GM10847 (cell line): ENCODE measurements around the gene TCEANC2.

Experiments used
- POLR2A ChIP-seq: IDR thresholded peaks from 2 replicates; pipeline ENCODE4 v1.6.1; 2011; ENCODE audit not compliant: insufficient read length; ENCODE audit errors: extremely low read depth

The TCEANC2 gene

DNA sequence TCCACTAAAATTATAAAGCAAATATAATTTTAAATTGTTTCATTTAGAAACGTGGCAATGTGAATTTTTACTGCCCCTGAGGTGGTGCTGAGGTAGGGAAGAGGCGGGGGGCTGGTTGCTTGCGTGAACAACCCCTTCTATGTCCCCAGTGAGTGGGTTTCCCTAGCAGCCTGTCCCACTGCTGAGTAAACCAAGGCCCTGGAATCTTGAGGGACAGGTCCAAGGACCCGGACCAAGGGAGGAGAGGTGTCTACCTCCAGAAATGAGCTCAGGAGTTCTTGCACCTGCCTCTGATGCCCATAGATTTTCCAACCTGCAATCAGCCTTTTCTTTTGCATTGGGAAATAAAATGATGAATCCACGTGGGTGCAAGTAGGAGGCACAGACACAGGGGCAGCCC, 34.8 kb upstream of the TCEANC2 start:
- TF ChIP-seq POLR2A, result no peak

DNA sequence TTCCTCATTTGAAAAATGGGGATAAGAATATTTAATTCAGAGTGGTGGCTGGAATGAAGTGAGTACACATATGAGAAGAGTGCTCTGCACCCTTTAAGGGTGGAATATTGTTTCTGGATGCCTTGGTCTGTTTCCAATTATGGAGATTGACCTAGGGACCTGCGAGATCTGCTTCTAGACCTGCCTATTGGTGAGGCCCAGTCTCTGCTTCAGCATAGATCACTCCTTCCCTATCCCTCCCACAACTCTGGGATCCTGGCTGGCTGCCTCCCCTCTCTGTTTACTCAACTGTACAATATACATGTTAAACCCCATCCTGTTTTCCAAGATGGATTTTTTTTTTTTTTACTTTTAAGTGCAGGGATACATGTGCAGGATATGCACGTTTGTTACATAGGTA, 29.1 kb upstream of the TCEANC2 start:
- no peak for TF ChIP-seq POLR2A

DNA sequence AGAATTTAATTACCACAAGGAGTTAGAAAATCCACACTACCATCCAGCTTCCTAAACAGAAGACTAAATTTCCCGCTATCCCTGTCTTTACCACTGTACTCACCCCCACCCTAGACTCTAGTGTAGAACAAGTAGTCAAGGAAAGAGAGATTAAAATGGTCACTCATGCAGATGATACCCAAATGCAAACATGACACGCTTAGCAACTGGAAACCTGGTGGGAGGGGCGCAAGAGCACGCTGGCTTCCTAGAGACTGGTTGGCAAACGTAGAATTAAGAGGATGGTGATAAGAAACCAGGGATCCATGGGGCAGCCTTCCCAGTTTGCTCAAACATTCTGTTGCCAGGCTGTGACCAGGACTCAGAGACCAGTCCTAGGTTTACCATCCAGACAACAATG, 25.6 kb upstream of the TCEANC2 start:
- TF ChIP-seq POLR2A, result no peak

DNA sequence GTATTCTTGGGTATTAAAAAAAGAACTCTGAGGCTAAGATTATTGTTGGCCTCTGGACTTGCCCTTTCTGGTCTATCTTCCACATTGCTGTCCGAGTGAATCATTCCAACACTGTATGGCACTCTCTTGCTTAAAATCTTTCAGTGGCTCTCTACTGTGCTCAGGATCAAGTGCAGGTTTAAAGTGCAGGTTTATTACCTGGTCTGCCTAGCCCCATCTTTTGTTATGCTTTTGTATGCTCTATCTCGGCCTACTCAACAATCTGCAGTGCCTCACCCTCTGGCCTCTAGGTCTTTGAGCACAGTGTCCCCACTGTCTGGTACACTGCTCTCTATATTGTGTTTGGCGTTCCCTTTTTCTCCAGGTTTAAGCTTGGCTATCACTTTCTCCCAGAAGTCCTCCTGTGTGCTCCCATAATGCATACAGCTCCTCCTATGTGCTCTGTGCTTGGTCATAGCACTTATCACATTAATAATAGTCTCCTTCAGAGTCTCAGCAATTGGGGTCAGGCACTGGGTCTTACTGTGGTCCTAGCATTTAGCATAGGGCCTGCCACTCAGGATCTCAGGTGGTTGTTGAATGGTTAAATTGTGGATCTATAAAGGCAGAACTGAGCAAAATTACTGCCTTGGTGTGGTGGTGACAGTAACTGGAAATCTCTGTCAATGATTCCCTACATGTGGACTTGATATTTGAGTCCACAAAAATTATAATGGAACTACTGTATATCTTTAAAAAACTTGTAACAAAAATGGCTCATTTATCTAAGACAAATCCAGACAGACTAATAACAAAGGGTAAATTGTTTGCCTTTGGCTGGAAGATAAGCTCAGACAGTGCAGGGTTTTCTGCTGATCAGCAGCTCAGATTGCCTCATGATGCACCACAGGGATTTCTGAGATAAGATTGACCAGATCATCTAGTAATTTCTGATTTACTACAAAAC, 24.8 kb upstream of the TCEANC2 start:
- TF ChIP-seq POLR2A, result no peak

DNA sequence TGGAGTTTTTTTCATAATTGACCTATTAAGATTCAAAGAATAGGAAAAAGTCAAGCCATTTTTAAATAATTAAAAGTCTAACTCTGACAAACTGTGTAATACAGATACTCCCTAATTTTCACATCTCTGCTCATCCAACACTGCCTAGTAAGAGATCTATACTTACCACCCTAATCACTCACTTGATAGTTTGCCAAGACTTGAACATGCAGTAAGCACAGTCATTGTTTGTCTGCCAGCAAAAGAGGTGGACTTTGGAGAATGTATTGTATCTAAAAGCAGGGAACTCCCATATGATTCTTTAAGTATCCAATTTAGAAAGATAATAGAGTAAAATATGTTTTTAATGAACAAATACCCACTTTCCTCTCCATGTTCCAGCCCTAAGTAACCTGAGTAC, 15.9 kb upstream of the TCEANC2 start:
- no peak for TF ChIP-seq POLR2A

- TF ChIP-seq POLR2A, result no peak
Measured at GRCh38 chr1:54041806-54042205, 11.6 kb upstream of the TCEANC2 start.

GRCh38 chr1:54045496-54045895, 7.9 kb upstream of the TCEANC2 start:
- no peak for TF ChIP-seq POLR2A

DNA sequence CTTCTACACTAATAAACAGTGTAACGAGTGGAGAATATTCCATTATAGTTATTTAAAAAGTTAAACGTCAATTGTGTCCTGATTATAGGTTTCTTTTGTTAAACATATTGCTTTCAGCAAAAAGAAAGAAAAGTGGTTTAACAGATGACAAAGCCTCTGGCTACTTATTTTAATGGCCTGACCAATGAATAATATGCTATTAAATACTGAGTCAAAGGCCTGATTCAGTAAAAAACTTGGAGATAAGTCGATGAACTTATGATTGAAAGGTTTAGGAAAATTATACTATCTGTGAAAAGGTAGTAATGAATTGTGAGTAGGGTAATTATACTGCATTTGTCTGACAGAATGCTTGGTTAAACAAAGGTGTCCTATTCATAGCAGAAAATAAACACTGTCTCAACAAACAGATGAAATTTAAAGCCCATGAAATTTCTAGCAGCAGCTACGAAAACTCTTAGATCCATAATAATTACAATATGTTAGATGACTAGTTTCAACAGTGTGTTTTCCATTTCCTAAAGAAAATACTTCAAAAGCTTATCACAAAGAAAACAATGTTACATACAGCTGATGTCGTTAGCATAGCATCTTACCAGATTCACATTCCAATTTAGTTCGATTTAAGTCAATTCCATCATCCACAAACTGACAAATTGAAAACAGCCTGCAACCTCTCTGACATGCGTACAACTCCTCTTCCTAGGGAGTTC, 6.6 kb upstream of the TCEANC2 start:
- TF ChIP-seq POLR2A, result no peak

- no peak for TF ChIP-seq POLR2A
Measured at GRCh38 chr1:54047384-54048305, 5.8 kb upstream of the TCEANC2 start.

DNA sequence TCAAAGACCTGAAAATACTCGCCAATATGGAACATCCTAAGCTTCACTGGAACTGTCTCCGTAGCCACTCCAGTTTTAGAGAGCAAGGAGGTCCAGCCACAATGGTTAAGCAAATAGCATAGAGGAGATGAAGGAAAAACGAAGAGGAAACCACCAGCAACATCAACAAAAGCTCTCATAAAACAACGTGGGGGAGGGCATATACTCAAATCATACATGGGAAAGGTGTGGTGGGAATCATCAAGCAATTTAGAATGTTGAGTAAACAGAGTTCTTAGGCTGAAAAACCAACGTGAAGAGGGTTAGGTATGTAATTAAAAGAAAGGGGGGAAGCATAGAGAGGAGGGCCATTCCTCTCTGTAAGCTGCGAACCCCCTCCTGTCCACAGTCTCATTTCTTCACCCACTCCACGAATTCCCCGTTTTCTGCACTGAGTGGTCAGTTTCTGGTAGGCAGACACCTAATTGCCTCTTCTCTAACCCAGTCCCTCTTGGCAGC, 1.4 kb upstream of the TCEANC2 start:
- TF ChIP-seq POLR2A, result no peak

GRCh38 chr1:54052431-54052933, 926 bp upstream of the TCEANC2 start:
- no peak for TF ChIP-seq POLR2A

- TF ChIP-seq POLR2A, result no peak
Measured at GRCh38 chr1:54053745-54054437, 483 bp downstream of the TCEANC2 start.

- no peak for TF ChIP-seq POLR2A
Measured at GRCh38 chr1:54054438-54054749, 986 bp downstream of the TCEANC2 start.

DNA sequence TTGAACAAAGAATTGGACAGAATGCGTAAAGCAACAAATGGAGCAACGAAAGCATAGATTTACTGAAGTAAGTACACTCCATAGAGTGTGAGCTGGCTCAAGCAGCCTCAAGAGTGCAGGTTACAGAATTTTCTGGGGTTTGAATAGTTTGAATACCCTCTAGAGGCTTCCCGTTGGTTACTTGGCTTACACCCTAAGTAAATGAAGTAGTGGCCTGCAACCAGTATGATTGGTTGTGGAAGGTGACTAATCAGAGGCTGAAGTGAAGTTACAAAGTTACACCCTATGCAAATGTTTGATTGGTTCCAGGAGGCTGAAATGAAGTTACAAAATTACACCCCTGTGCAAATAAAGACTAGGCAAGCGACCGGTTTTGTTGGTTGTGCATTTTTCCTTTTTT, 10.9 kb downstream of the TCEANC2 start:
- no peak for TF ChIP-seq POLR2A
